Epidermal melanocyte (primary cell): Measurements from ENCODE around the gene GPD2.
"Not testable (repeated sequence)": the region's sequence is repeated elsewhere in the genome, so short reads cannot be mapped to it uniquely, and the experiment has no call there.

Source experiments
- DNase-seq: peaks from one replicate; pipeline ENCODE4 v3.0.0; 2011; ENCODE audit warnings: low spot score; ENCODE audit not compliant: insufficient read length

The GPD2 gene

GRCh38 chr2:156589381-156590079 lies 153.4 kb downstream of the GPD2 start:
- DNase-seq, result peak; percentile 40

GRCh38 chr2:156590085-156590739 lies 154.0 kb downstream of the GPD2 start:
- DNase-seq, result no peak

GRCh38 chr2:156592809-156593593 lies 156.8 kb downstream of the GPD2 start:
- no peak for DNase-seq

- DNase-seq, result no peak
Measured at GRCh38 chr2:156593594-156593921, 157.4 kb downstream of the GPD2 start.

GRCh38 chr2:156598563-156598962 lies 162.4 kb downstream of the GPD2 start:
- no peak for DNase-seq

- DNase-seq, result no peak
Measured at GRCh38 chr2:156600196-156600595, 164.0 kb downstream of the GPD2 start.

GRCh38 chr2:156601855-156602551 lies 165.8 kb downstream of the GPD2 start:
- no peak for DNase-seq

- DNase-seq, result no peak
Measured at GRCh38 chr2:156602552-156602933, 166.4 kb downstream of the GPD2 start.

- DNase-seq, result no peak
Measured at GRCh38 chr2:156615836-156616322, 179.7 kb downstream of the GPD2 start.

GRCh38 chr2:156618071-156618470 lies 181.9 kb downstream of the GPD2 start:
- not testable (repeated sequence) for DNase-seq

- DNase-seq, result no peak
Measured at GRCh38 chr2:156619021-156619539, 182.9 kb downstream of the GPD2 start.

- no peak for DNase-seq
Measured at GRCh38 chr2:156622491-156622890, 186.3 kb downstream of the GPD2 start.

GRCh38 chr2:156625360-156626170 lies 189.4 kb downstream of the GPD2 start:
- no peak for DNase-seq

- DNase-seq, result no peak
Measured at GRCh38 chr2:156626931-156627330, 190.8 kb downstream of the GPD2 start.

GRCh38 chr2:156630579-156631337 lies 194.6 kb downstream of the GPD2 start:
- DNase-seq, result no peak

- no peak for DNase-seq
Measured at GRCh38 chr2:156635646-156636045, 199.5 kb downstream of the GPD2 start.
